Measurements from ENCODE around the gene KRI1. TPM values are rescaled to one million over a fixed set of nuclear protein-coding genes. Genes with fewer than 3 reads are reported as not detected.

KRI1 gene
- total and polyA plus RNA-seq, 2 of the 8 experiments (the other 6 are each of a cell fraction or from before 2014, with no cell fraction given), result 14.2 to 45.2 TPM

- no peak for TF ChIP-seq TAF1 (IDR thresholded peaks at IDR 0.05; ENCODE audit: low read depth, low read length)
- TF ChIP-seq CREB1 (IDR thresholded peaks at IDR 0.05), result no peak
Measured at GRCh38 chr19:10520652-10521318, 45.0 kb downstream of the KRI1 start (continued).
